ENCODE measurements around the gene CDR2L.

DNA sequence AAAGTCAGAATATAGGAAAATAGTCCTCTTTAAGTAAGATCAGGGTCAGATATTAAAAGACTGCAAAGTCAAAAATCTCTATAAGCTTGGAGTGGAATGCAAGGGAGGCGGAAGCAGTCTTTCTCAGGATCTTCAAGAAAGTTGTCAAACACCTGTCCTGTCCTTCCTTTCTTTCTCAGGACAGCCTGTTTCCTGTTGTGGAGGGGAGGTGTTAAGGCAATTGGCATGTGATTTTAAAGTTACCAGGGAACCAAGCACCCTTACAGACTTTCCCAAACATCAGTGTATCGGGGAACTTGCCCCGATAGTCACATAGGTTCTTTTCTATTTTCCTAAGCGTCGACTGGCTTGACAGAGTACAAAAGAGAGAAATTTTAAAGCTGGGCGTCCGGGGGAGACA is 57.3 kb downstream of the CDR2L start:
- no peak for TF ChIP-seq CTCF (IDR thresholded peaks at IDR 0.05)
- no peak for TF ChIP-seq NR3C1 (IDR thresholded peaks at IDR 0.05)
- no peak for TF ChIP-seq RCOR1 (IDR thresholded peaks at IDR 0.05; ENCODE audit: low read depth, low read length)
- no peak for TF ChIP-seq EP300 (IDR thresholded peaks at IDR 0.05)
- TF ChIP-seq MYC (IDR thresholded peaks at IDR 0.05; ENCODE audit: borderline replicate concordance, low read length), result no peak

Measured in A549 (cell line).